HEK293 (cell line): ENCODE results near the gene TMEM45B.
A peak's percentile ranks its signal among the peaks of the same experiment; 100 is the strongest.

Experiments
- CTCF ChIA-PET: fragments of 350-600 bp; formaldehyde crosslinking; extraction: SDS; loops from one replicate; lab custom pipeline; 2021; ENCODE audit warnings: antibody characterized with exemption; lab: Yijun Ruan, JAX
- POLR2A ChIA-PET: fragments of 300-600 bp; formaldehyde crosslinking; extraction: SDS; loops from one replicate; lab custom pipeline; 2020; ENCODE audit warnings: antibody characterized with exemption, inconsistent platforms; lab: Yijun Ruan, JAX
- H3K27ac ChIP-seq: fragments of 200-500 bp; sonication (Bioruptor generic); 2 replicates; pipeline ENCODE4 v1.5.1; 2014; ENCODE audit warnings: low read depth, low read length, control low read depth, inconsistent platforms; ENCODE audit errors: extremely low read depth
- H3K36me3 ChIP-seq, 2 experiments: fragments of 200-500 bp in 1 of 2; sonication (Bioruptor generic) in 1 of 2; 1 replicate in 1 of 2; 2 replicates in 1 of 2; pipeline ENCODE4 v1.5.1; 2014 to 2017; ENCODE audit warnings: inconsistent platforms in 2 of 2, low read length in 2 of 2; ENCODE audit not compliant: control insufficient read depth in 2 of 2, insufficient read depth in 1 of 2
- H3K4me1 ChIP-seq: fragments of 200-500 bp; sonication (Bioruptor generic); 2 replicates; pipeline ENCODE4 v1.5.1; 2014; ENCODE audit warnings: mild to moderate bottlenecking, low read length, inconsistent platforms; ENCODE audit not compliant: control insufficient read depth, insufficient read depth
- H3K4me3 ChIP-seq: 2 replicates; pipeline ENCODE4 v1.5.1; 2011; ENCODE audit warnings: low read depth, mild to moderate bottlenecking, control low read depth, low read length, moderate library complexity
- H3K9me3 ChIP-seq: fragments of 200-500 bp; sonication (Bioruptor generic); 2 replicates; pipeline ENCODE4 v1.5.1; 2014; ENCODE audit warnings: low read depth, low read length, inconsistent platforms; ENCODE audit not compliant: control insufficient read depth, insufficient read depth
- ATF2 ChIP-seq: fragments of 450-650 bp; formaldehyde crosslinking; IDR thresholded peaks from 2 replicates; pipeline ENCODE4 v1.5.1; 2016; ENCODE audit warnings: missing biosample characterization, missing genetic modification characterization, low read depth
- BCL11A ChIP-seq: fragments of 450-650 bp; formaldehyde crosslinking; IDR thresholded peaks from 2 replicates; pipeline ENCODE4 v1.5.1; 2016; ENCODE audit warnings: low read depth, missing biosample characterization, missing genetic modification characterization
- BCL11B ChIP-seq: fragments of 450-650 bp; formaldehyde crosslinking; IDR thresholded peaks from 2 replicates; pipeline ENCODE4 v1.5.1; 2016; ENCODE audit warnings: low read depth, missing biosample characterization, missing genetic modification characterization
- GLIS1 ChIP-seq: fragments of 450-650 bp; formaldehyde crosslinking; IDR thresholded peaks from 2 replicates; pipeline ENCODE4 v1.5.1; 2016; ENCODE audit warnings: missing biosample characterization, missing genetic modification characterization
- HIC1 ChIP-seq: fragments of 450-650 bp; formaldehyde crosslinking; IDR thresholded peaks from 2 replicates; pipeline ENCODE4 v1.5.1; 2016; ENCODE audit warnings: missing biosample characterization, missing genetic modification characterization
- HOXA7 ChIP-seq: sonication (generic); formaldehyde crosslinking; IDR thresholded peaks from 2 replicates; pipeline ENCODE4 v1.8.1; 2022; ENCODE audit warnings: missing genetic modification reagents, borderline replicate concordance
- KLF10 ChIP-seq: fragments of 450-650 bp; IDR thresholded peaks from 2 replicates; pipeline ENCODE4 v1.5.1; 2018; ENCODE audit warnings: missing biosample characterization, mild to moderate bottlenecking, missing genetic modification characterization
- KLF17 ChIP-seq: fragments of 450-650 bp; formaldehyde crosslinking; IDR thresholded peaks from 2 replicates; pipeline ENCODE4 v1.5.1; 2016; ENCODE audit warnings: missing biosample characterization, missing genetic modification characterization
- KLF8 ChIP-seq: fragments of 450-650 bp; formaldehyde crosslinking; IDR thresholded peaks from 2 replicates; pipeline ENCODE4 v1.5.1; 2016; ENCODE audit warnings: missing biosample characterization, missing genetic modification characterization
- KLF9 ChIP-seq: fragments of 450-650 bp; formaldehyde crosslinking; IDR thresholded peaks from 2 replicates; pipeline ENCODE4 v1.5.1; 2016; ENCODE audit warnings: missing biosample characterization, missing genetic modification characterization, low read depth
- PRDM6 ChIP-seq: fragments of 450-650 bp; formaldehyde crosslinking; IDR thresholded peaks from 2 replicates; pipeline ENCODE4 v1.5.1; 2017; ENCODE audit warnings: missing biosample characterization, missing genetic modification characterization
- WT1 ChIP-seq: fragments of 450-650 bp; formaldehyde crosslinking; IDR thresholded peaks from 2 replicates; pipeline ENCODE4 v1.5.1; 2016; ENCODE audit warnings: missing biosample characterization, missing genetic modification characterization
- ZBTB21 ChIP-seq: fragments of 450-650 bp; formaldehyde crosslinking; IDR thresholded peaks from 2 replicates; pipeline ENCODE4 v1.5.1; 2017; ENCODE audit warnings: missing biosample characterization, missing genetic modification characterization
- ZBTB48 ChIP-seq: fragments of 450-650 bp; formaldehyde crosslinking; IDR thresholded peaks from 2 replicates; pipeline ENCODE4 v1.5.1; 2016; ENCODE audit warnings: missing biosample characterization, missing genetic modification characterization
- ZEB2 ChIP-seq: fragments of 450-650 bp; formaldehyde crosslinking; IDR thresholded peaks from 2 replicates; pipeline ENCODE4 v1.5.1; 2016; ENCODE audit warnings: missing biosample characterization, missing genetic modification characterization
- ZNF184 ChIP-seq: fragments of 450-650 bp; IDR thresholded peaks from 2 replicates; pipeline ENCODE4 v1.5.1; 2018; ENCODE audit warnings: missing biosample characterization, mild to moderate bottlenecking, missing genetic modification characterization
- ZNF202 ChIP-seq: fragments of 450-650 bp; formaldehyde crosslinking; IDR thresholded peaks from 2 replicates; pipeline ENCODE4 v1.5.1; 2016; ENCODE audit warnings: missing biosample characterization, missing genetic modification characterization, borderline replicate concordance
- ZNF223 ChIP-seq: fragments of 450-650 bp; formaldehyde crosslinking; IDR thresholded peaks from 2 replicates; pipeline ENCODE4 v1.5.1; 2016; ENCODE audit warnings: missing biosample characterization, missing genetic modification characterization
- ZNF366 ChIP-seq: fragments of 450-650 bp; formaldehyde crosslinking; conservative IDR thresholded peaks from 2 replicates; pipeline ENCODE4 v1.5.1; 2016; ENCODE audit warnings: missing biosample characterization, missing genetic modification characterization
- ZNF488 ChIP-seq: fragments of 450-650 bp; formaldehyde crosslinking; IDR thresholded peaks from 2 replicates; pipeline ENCODE4 v1.5.1; 2016; ENCODE audit warnings: missing biosample characterization, missing genetic modification characterization
- ZNF501 ChIP-seq: fragments of 450-650 bp; formaldehyde crosslinking; IDR thresholded peaks from 2 replicates; pipeline ENCODE4 v1.5.1; 2016; ENCODE audit warnings: missing biosample characterization, missing genetic modification characterization
- ZNF513 ChIP-seq: fragments of 450-650 bp; IDR thresholded peaks from 2 replicates; pipeline ENCODE4 v1.5.1; 2018; ENCODE audit warnings: missing biosample characterization, missing genetic modification characterization
- ZNF521 ChIP-seq: fragments of 450-650 bp; formaldehyde crosslinking; IDR thresholded peaks from 2 replicates; pipeline ENCODE4 v1.5.1; 2017; ENCODE audit warnings: missing biosample characterization, mild to moderate bottlenecking, missing genetic modification characterization
- ZNF555 ChIP-seq: fragments of 450-650 bp; formaldehyde crosslinking; conservative IDR thresholded peaks from 2 replicates; pipeline ENCODE4 v1.5.1; 2017; ENCODE audit warnings: missing biosample characterization, mild to moderate bottlenecking, missing genetic modification characterization, inconsistent platforms
- ZNF658 ChIP-seq: fragments of 450-650 bp; formaldehyde crosslinking; IDR thresholded peaks from 2 replicates; pipeline ENCODE4; 2016; ENCODE audit warnings: missing biosample characterization, missing genetic modification characterization
- ZNF785 ChIP-seq: fragments of 450-650 bp; formaldehyde crosslinking; IDR thresholded peaks from 2 replicates; pipeline ENCODE4 v1.5.1; 2016; ENCODE audit warnings: missing biosample characterization, missing genetic modification characterization

TMEM45B gene

GRCh38 chr11:129856036-129856435 is 40.4 kb downstream of the TMEM45B start:
- CTCF ChIA-PET = interaction anchor here (0.7 kb wide), 1 partner anchor 25 kb away, joined by 3 read pairs; no protein-coding TSS in a partner anchor
- POLR2A ChIA-PET = no interaction called here
- peaks cover 10% of the 10 kb centered on the region; the same call in 1 of the 2 replicates for H3K4me1 ChIP-seq
- H3K9me3 ChIP-seq = no peaks in the 10 kb centered on the region
- H3K4me3 ChIP-seq = no peak overlapping the region
- TF ChIP-seq KLF8 (tag by site-specific recombination) = no peak
- no peak for TF ChIP-seq ZEB2
- no peak for TF ChIP-seq ZNF202 (tag by site-specific recombination)
- TF ChIP-seq ATF2 (tag by site-specific recombination) = no peak
- no peak for TF ChIP-seq HIC1 (tag by site-specific recombination)
- TF ChIP-seq KLF10 (tag by site-specific recombination) = no peak
- TF ChIP-seq ZNF223 (tag by site-specific recombination) = no peak
- TF ChIP-seq KLF9 (tag by site-specific recombination) = no peak
- no peak for TF ChIP-seq BCL11B
- TF ChIP-seq PRDM6 (tag by site-specific recombination) = no peak
- no peak for TF ChIP-seq KLF17 (tag by site-specific recombination)
- no peak for TF ChIP-seq ZNF785 (tag by site-specific recombination)
- no peak for TF ChIP-seq ZNF658 (tag by site-specific recombination)
- TF ChIP-seq ZNF521 = no peak
- no peak for TF ChIP-seq ZNF513
- H3K36me3 ChIP-seq = peaks cover 0 to 25% of the 10 kb centered on the region in 2 experiments; a peak in 2 of 3 replicates
- no peak overlapping the region for H3K27ac ChIP-seq

- Histone ChIP-seq H3K27ac (no peak overlapping the region), H3K4me3 (no peak overlapping the region), H3K9me3 (no peaks in the 10 kb centered on the region), H3K36me3 (peaks cover 3 to 77% of the 10 kb centered on the region in 2 experiments; a peak in 2 of 3 replicates), H3K4me1 (no peaks in the 10 kb centered on the region)
- ChIA-PET POLR2A (interaction anchor here (0.6 to 1.5 kb wide), 7 partner anchors 15 to 1043 kb away, joined by 3 to 9 read pairs (median 3); partner anchors contain the start of gene NFRKB), CTCF (interaction anchor here (0.6 to 2.1 kb wide), 4 partner anchors 8 to 95 kb away, joined by 3 to 5 read pairs (median 3); no protein-coding TSS in a partner anchor)
- TF ChIP-seq BCL11A (tag by site-specific recombination) (no peak), KLF10 (tag by site-specific recombination) (0 out of 2 replicates have a peak, but pooled peaks have one; percentile 29), HOXA7 (no peak), WT1 (tag by site-specific recombination) (0 out of 2 replicates have a peak, but pooled peaks have one; percentile 32), ZNF366 (tag by site-specific recombination) (0 out of 2 replicates have a peak, but pooled peaks have one; percentile 11), ZNF488 (tag by site-specific recombination) (no peak), ZNF501 (tag by site-specific recombination) (no peak), ZNF184 (no peak), ZBTB48 (tag by site-specific recombination) (peak; percentile 56; the same call in 1 of the 2 replicates), ZBTB21 (tag by site-specific recombination) (no peak), GLIS1 (peak; percentile 35; the same call in 1 of the 2 replicates), ZNF555 (tag by site-specific recombination) (no peak)
Observed at GRCh38 chr11:129861702-129862522, 46.3 kb downstream of the TMEM45B start.
